T-helper 1 cell treated with Interleukin-12 subunit alpha and Interleukin-12 subunit beta and Interleukin-4 antibody, amounts not matched to agents 30 ng/mL and 1 ng/mL, for 36 hours (primary cell): Measurements from ENCODE around the gene KRTAP7-1. TPM values are rescaled to one million over a fixed set of nuclear protein-coding genes. Genes with fewer than 3 reads are reported as not detected.

Experiments used
- intact Hi-C: fragments of 100-400 bp; cut with micrococcal nuclease; formaldehyde crosslinking; loops from one replicate; pipeline ENCODE4 v1.15.1; 2024
- total RNA-seq: library from RNA; stranded (reverse); gene quantifications from 2 replicates; pipeline ENCODE4 v1.2.3, GENCODE V29; 2022

The KRTAP7-1 gene, protein sequence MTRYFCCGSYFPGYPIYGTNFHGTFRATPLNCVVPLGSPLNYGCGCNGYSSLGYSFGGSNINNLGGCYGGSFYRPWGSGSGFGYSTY
- total RNA-seq = not detected in 2 replicates

DNA sequence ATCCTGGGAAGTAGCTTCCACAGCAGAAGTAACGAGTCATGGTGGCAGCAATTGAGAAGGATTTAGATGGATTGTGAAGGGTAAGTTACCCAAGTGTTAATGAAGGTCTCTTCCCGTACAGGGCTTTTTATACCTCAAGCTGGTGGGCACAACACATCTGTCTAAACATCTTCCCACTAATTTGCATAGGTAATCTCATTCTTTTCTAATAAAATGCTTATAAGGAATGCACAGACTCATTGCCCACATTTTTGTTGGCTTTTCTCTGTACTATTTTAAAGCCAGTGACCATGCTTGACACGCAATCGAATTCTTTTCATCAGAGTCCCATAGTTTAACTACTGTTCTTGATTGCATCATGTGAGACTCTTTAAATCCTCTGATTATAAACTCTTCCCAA lies at the start of gene KRTAP7-1:
Gene KRTAP7-1, minus strand, starts transcription at position 101 of the 400 bp plus-strand sequence. Its CDS starts 61 bp downstream, at position 40.
- intact Hi-C loops = loop anchor here (2.0 to 10.0 kb wide), 2 partner anchors 135 to 775 kb away; no protein-coding TSS in a partner anchor

GRCh38 chr21:30874526-30874925 lies 45.0 kb upstream of the KRTAP7-1 start:
- intact Hi-C loops = no loop called here

GRCh38 chr21:30847627-30848500 lies 18.3 kb upstream of the KRTAP7-1 start:
- intact Hi-C loops = loop anchor here (10.0 kb wide), 1 partner anchor 57 kb away; no protein-coding TSS in a partner anchor

GRCh38 chr21:30842990-30843389 lies 13.4 kb upstream of the KRTAP7-1 start:
- intact Hi-C loops = loop anchor here (10.0 kb wide), 1 partner anchor 62 kb away; no protein-coding TSS in a partner anchor

GRCh38 chr21:30839304-30839703 lies 9.7 kb upstream of the KRTAP7-1 start:
- intact Hi-C loops = loop anchor here (2.0 to 10.0 kb wide), 3 partner anchors 125 to 765 kb away; no protein-coding TSS in a partner anchor

DNA sequence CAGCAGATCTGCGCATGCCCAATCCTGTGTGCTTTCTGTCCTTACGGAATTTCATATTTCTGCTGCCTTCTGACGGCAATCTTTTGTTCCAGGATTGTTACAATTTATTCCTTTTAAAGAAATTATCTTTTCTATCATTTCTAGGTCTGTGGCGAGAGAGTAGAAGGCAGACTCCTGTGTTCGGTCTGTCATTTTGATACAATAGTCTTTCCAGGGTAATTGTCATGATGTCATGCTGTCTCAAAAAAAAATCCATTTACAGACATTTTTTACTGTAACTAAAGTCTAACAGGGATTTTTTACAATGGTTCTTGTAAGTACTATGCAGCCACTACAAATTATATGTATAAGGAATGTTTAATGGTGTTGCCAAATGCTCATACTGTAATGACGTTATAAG lies 9.0 kb upstream of the KRTAP7-1 start:
- intact Hi-C loops = loop anchor here (2.0 to 10.0 kb wide), 3 partner anchors 126 to 766 kb away; no protein-coding TSS in a partner anchor

DNA sequence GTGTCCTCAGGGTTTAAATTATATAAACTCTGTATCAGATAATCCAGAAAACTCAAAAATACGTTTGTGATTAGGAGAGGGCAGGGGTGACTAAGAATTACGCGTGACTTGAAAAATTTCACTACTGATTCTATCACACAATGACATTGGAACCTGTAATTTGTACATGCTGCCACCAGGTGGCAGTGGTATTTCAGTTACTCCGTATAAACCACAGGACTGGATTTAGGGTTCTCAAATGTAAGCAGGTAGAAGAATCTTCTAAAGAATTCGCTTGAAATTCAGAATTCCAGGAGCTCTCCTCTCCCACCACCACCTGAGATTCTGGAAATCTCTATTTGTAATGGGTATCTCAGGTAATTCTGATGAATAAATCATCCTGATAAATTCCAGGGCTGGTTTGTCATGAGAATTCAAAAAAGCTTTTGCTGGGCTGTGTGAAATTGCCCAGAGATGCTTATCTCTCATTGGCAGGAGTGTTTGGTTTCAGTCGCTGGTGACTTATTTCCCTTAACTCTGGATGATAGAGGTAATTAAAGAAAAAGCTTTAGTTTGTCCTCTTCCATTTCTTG lies 1.7 kb upstream of the KRTAP7-1 start:
- intact Hi-C loops = loop anchor here (1.0 to 10.0 kb wide), 3 partner anchors 134 to 774 kb away; no protein-coding TSS in a partner anchor

- intact Hi-C loops = no loop called here
Observed at GRCh38 chr21:30818837-30819610, 10.5 kb downstream of the KRTAP7-1 start.

DNA sequence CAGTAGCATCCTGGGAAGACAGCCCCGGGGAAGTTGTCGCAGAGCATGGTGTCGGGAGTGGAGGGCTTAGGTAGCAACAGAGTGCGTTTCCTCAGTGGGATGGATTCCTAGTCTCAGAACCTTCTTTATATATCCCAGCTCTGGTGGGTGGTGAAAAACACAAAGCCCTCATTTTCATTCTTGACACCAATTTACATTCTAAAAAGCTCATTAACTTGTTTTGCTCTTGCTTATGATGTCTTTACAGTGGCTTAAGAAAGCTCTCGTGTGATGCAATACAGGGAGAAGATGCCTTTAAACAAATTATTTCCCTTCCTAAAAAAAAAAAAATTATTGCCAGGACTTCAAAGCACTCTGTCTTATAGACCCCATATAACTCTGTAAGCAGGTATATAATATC lies 16.4 kb downstream of the KRTAP7-1 start, which contains the start of gene KRTAP8-1:
Gene KRTAP8-1, minus strand, starts transcription at position 101 of the 400 bp plus-strand sequence. Its CDS starts 54 bp downstream, at position 47.
- intact Hi-C loops = no loop called here

GRCh38 chr21:30800605-30801004 lies 29.0 kb downstream of the KRTAP7-1 start:
- intact Hi-C loops = no loop called here

DNA sequence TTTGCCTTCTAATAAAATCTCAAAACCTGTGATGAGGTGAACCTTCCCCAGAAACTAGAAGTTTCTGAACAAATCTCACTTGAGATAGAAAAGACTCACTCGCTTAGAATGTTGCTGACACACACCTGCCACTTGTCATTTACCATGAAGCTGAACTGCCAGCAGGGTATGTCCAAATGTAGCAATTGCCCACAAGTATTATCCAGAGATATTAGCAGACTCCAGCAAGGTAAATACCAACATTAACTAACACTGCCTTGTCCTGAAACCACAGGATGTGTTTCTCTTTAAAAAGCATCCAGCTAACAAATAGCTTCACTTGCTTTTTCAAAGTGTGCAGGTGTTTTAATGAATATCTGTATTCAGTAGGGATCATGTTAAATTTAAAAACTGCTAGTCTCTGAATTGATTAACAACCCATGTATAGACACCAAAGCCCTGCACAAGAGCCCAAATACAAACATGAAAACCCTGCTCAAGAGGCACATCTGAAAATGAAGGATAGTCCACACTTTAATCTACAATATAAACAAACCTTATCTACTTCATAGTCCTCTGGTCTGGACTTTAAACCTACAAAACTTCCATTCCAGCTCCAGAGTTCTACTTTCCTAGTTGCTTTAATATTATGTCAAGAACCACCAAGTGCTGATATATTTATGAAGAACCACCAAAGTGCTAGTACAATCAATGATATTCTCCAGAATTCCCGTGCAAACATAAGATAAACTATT lies 35.8 kb downstream of the KRTAP7-1 start:
- intact Hi-C loops = no loop called here

- intact Hi-C loops = no loop called here
Observed at GRCh38 chr21:30779249-30779648, 50.3 kb downstream of the KRTAP7-1 start.

Other genes starting within 250 kb of the KRTAP7-1 start
- not detected in 2 replicates for gene KRTAP22-2, start 239.4 kb downstream of the KRTAP7-1 start, total RNA-seq
- not detected in 2 replicates for gene KRTAP6-3, start 237.3 kb downstream of the KRTAP7-1 start, total RNA-seq
- gene KRTAP6-2, start 230.9 kb downstream of the KRTAP7-1 start, total RNA-seq = not detected in 2 replicates
- gene KRTAP22-1, start 228.7 kb downstream of the KRTAP7-1 start, total RNA-seq = not detected in 2 replicates
- gene KRTAP6-1, start 215.8 kb downstream of the KRTAP7-1 start, total RNA-seq = not detected in 2 replicates
- gene KRTAP20-1, start 213.3 kb downstream of the KRTAP7-1 start, total RNA-seq = not detected in 2 replicates
- gene KRTAP20-4, start 209.1 kb downstream of the KRTAP7-1 start, total RNA-seq = not detected in 2 replicates
- gene KRTAP20-2, start 194.6 kb downstream of the KRTAP7-1 start, total RNA-seq = not detected in 2 replicates
- not detected in 2 replicates for gene KRTAP20-3, start 186.9 kb downstream of the KRTAP7-1 start, total RNA-seq
- gene KRTAP21-3, start 111.0 kb downstream of the KRTAP7-1 start, total RNA-seq = not detected in 2 replicates
- gene KRTAP21-2, start 82.5 kb downstream of the KRTAP7-1 start, total RNA-seq = not detected in 2 replicates
- not detected in 2 replicates for gene KRTAP21-1, start 74.3 kb downstream of the KRTAP7-1 start, total RNA-seq
- gene KRTAP8-1, start 16.5 kb downstream of the KRTAP7-1 start, total RNA-seq = not detected in 2 replicates
- gene KRTAP11-1, start 51.8 kb upstream of the KRTAP7-1 start, total RNA-seq = not detected in 2 replicates
- gene KRTAP19-8, start 208.7 kb upstream of the KRTAP7-1 start, total RNA-seq = not detected in 2 replicates